Hepatocyte (in vitro differentiated cells): ENCODE results near the gene UBASH3A.

Source experiments
- EZH2phosphoT487 ChIP-seq: fragments of 200-600 bp; sonication (generic); IDR thresholded peaks from one replicate; pipeline ENCODE4 v1.6.1; 2018; ENCODE audit warnings: antibody characterized with exemption, mild to moderate bottlenecking, low read depth, moderate library complexity; ENCODE audit not compliant: unreplicated experiment, severe bottlenecking
- TF ChIP-seq, protein P1 (sequence below): fragments of 200-600 bp; sonication (generic); IDR thresholded peaks from 2 replicates; pipeline ENCODE4 v1.5.1; 2016; ENCODE audit warnings: antibody characterized with exemption, mild to moderate bottlenecking; ENCODE audit not compliant: poor library complexity

DNA sequence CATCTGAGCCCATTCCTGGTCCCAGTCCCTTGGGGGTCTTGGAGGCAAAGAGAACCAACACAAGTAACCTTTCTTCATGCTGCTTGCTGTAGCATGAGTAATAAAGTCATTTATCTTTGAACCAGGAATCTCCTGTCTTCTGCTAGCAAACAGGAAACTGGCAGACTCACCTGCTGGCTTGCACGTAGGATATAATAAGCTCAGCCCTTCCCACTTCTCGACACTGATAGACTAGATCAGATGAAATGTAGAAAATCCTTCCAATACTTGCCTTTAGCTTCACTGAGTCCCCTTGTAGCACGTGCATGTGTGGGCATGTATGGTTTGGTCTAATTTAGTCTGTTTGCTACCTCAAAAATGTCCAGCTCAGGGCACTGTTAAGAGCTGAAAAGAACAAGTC, 46.4 kb upstream of the UBASH3A start:
- TF ChIP-seq, protein P1, sequence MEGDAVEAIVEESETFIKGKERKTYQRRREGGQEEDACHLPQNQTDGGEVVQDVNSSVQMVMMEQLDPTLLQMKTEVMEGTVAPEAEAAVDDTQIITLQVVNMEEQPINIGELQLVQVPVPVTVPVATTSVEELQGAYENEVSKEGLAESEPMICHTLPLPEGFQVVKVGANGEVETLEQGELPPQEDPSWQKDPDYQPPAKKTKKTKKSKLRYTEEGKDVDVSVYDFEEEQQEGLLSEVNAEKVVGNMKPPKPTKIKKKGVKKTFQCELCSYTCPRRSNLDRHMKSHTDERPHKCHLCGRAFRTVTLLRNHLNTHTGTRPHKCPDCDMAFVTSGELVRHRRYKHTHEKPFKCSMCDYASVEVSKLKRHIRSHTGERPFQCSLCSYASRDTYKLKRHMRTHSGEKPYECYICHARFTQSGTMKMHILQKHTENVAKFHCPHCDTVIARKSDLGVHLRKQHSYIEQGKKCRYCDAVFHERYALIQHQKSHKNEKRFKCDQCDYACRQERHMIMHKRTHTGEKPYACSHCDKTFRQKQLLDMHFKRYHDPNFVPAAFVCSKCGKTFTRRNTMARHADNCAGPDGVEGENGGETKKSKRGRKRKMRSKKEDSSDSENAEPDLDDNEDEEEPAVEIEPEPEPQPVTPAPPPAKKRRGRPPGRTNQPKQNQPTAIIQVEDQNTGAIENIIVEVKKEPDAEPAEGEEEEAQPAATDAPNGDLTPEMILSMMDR = no peak
- TF ChIP-seq EZH2phosphoT487 = no peak
